ENCODE results near the gene ADGRL3.

DNA sequence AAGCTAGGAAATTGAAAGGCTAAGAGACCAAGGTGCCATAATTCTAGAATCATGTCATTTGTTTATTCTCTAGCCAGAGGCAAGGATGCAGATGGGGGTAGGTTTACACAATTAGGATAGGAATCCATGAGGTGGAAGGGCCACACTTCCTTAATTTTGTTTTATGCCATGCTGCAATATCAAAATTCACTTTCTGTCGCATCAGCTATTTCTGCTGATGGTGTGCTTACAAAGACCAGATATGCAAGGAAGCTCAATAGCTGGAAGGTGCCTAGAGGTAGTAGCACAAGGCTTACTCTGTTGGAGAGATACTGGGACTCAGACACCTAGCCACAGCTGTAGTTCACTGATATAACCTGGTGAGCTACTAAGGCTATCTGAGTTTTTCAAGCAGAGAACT lies 328.5 kb downstream of the ADGRL3 start:
- no peak for TF ChIP-seq POLR2AphosphoS5 (IDR thresholded peaks at IDR 0.05)
- TF ChIP-seq, protein P1, sequence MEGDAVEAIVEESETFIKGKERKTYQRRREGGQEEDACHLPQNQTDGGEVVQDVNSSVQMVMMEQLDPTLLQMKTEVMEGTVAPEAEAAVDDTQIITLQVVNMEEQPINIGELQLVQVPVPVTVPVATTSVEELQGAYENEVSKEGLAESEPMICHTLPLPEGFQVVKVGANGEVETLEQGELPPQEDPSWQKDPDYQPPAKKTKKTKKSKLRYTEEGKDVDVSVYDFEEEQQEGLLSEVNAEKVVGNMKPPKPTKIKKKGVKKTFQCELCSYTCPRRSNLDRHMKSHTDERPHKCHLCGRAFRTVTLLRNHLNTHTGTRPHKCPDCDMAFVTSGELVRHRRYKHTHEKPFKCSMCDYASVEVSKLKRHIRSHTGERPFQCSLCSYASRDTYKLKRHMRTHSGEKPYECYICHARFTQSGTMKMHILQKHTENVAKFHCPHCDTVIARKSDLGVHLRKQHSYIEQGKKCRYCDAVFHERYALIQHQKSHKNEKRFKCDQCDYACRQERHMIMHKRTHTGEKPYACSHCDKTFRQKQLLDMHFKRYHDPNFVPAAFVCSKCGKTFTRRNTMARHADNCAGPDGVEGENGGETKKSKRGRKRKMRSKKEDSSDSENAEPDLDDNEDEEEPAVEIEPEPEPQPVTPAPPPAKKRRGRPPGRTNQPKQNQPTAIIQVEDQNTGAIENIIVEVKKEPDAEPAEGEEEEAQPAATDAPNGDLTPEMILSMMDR (IDR thresholded peaks at IDR 0.05): no peak

All from suprapubic skin (tissue), 3 donors.